ENCODE measurements around the gene PLOD3. TPM values are rescaled to one million over a fixed set of nuclear protein-coding genes. Genes with fewer than 3 reads are reported as not detected.
A peak's percentile ranks its signal among the peaks of the same experiment; 100 is the strongest.

PLOD3 gene
- total and polyA plus RNA-seq, 4 experiments from 2014 or later = 24.6 to 72.4 (median 47.2) TPM

DNA sequence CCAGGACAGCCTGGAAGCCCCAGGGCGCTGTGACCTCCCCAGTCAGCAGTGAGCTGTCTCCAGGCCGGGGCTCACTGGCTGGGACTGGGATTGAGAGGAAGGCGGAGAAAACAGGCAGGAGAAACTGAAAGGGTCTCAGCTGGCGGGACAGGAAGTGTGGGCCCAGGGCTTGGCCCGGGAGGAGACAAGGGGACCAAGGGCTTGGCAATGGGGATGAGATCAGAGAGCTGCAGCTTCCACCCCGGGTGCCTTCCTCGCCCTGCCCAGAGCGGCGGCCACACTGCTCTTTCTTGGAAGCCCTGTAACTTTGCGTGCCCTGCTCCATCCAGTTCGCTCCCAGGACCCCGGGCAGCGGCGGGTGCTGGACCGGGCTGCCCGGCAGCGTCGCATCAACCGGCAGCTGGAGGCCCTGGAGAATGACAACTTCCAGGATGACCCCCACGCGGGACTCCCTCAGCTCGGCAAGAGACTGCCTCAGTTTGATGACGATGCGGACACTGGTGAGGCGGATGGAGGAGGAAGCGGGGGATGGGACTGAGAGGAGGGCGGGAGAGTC is 5.0 kb upstream of the PLOD3 start:
- H3K36me3 ChIP-seq (ENCODE audit: insufficient read depth, low read length) = peaks cover 19% of the 10 kb centered on the region
- Mint-ChIP-seq H3K9me3 (peaks cover 0 to 2% (median 0%) of the 10 kb centered on the region in 8 donors), H3K4me3 (no peak overlapping the region), H3K36me3 (peaks cover 7 to 44% of the 10 kb centered on the region in 2 donors), H3K4me1 (peaks cover 12 to 38% (median 23%) of the 10 kb centered on the region in 4 donors), H3K27ac (peak overlapping the region in 2 of 7 donors; percentile 41 to 55), H3K27me3 (no peaks in the 10 kb centered on the region)
- ChIA-PET CTCF (ENCODE audit: partially characterized antibody) (interaction anchor here (0.9 to 2.3 kb wide), 2 partner anchors 22 to 79 kb away, joined by 3 to 12 read pairs; partner anchors contain the start of gene FIS1), POLR2A (ENCODE audit: partially characterized antibody) (interaction anchor here (1.7 kb wide), 1 partner anchor 22 kb away, joined by 7 read pairs; the partner anchor contains the start of gene FIS1)
- no peaks in the 10 kb centered on the region for H3K9me3 ChIP-seq (ENCODE audit: control insufficient read depth in 1 of 2, low read length in 2 of 2)
- intact Hi-C loops (cut with micrococcal nuclease) = no loop called here
- no peak overlapping the region for H3K4me3 ChIP-seq (ENCODE audit: low read length in 2 of 2)
- H3K4me1 ChIP-seq (ENCODE audit: insufficient read depth, low read length) = peaks cover 22% of the 10 kb centered on the region
- H3K27ac ChIP-seq (ENCODE audit: low read depth, low read length) = no peak overlapping the region
- H3K27me3 ChIP-seq (ENCODE audit: insufficient read depth, low read length) = no peaks in the 10 kb centered on the region
- DNase-seq = no peak

GRCh38 chr7:101220295-101220694 is 2.9 kb upstream of the PLOD3 start:
- no peak for DNase-seq
- Histone ChIP-seq H3K27me3 (ENCODE audit: insufficient read depth, low read length) (no peaks in the 10 kb centered on the region), H3K4me1 (ENCODE audit: insufficient read depth, low read length) (peaks cover 32% of the 10 kb centered on the region), H3K9me3 (ENCODE audit: control insufficient read depth in 1 of 2, low read length in 2 of 2) (no peaks in the 10 kb centered on the region), H3K27ac (ENCODE audit: low read depth, low read length) (no peak overlapping the region), H3K4me3 (ENCODE audit: low read length in 2 of 2) (no peak overlapping the region), H3K36me3 (ENCODE audit: insufficient read depth, low read length) (peaks cover 18% of the 10 kb centered on the region)
- H3K36me3 Mint-ChIP-seq = peaks cover 7 to 42% of the 10 kb centered on the region in 2 donors
- H3K9me3 Mint-ChIP-seq = peaks cover 0 to 2% (median 0%) of the 10 kb centered on the region in 8 donors
- CTCF ChIA-PET (ENCODE audit: partially characterized antibody) = interaction anchor here (0.6 to 5.6 kb wide), 4 partner anchors 24 to 514 kb away, joined by 3 to 105 read pairs (median 7); partner anchors contain the start of genes FIS1 and POP7
- H3K4me3 Mint-ChIP-seq = peak overlapping the region in 3 of 8 donors; percentile 11 to 61 (median 32)
- intact Hi-C loops (cut with micrococcal nuclease) = no loop called here
- H3K27ac Mint-ChIP-seq = peak overlapping the region in 2 of 7 donors; percentile 33 to 47
- peaks cover 18 to 53% (median 34%) of the 10 kb centered on the region in 4 donors for H3K4me1 Mint-ChIP-seq
- no peaks in the 10 kb centered on the region for H3K27me3 Mint-ChIP-seq
- POLR2A ChIA-PET (ENCODE audit: partially characterized antibody) = interaction anchor here (0.8 to 1.3 kb wide), 2 partner anchors 19 to 23 kb away, joined by 3 to 5 read pairs; no protein-coding TSS in a partner anchor

GRCh38 chr7:101218236-101219125 is 1.1 kb upstream of the PLOD3 start:
- Histone ChIP-seq H3K27me3 (ENCODE audit: insufficient read depth, low read length) (no peaks in the 10 kb centered on the region), H3K4me3 (ENCODE audit: low read length in 2 of 2) (peak overlapping the region; percentile 83 to 86), H3K27ac (ENCODE audit: low read depth, low read length) (peak overlapping the region; percentile 64), H3K36me3 (ENCODE audit: insufficient read depth, low read length) (peaks cover 4% of the 10 kb centered on the region), H3K9me3 (ENCODE audit: control insufficient read depth in 1 of 2, low read length in 2 of 2) (no peaks in the 10 kb centered on the region), H3K4me1 (ENCODE audit: insufficient read depth, low read length) (peaks cover 32% of the 10 kb centered on the region)
- POLR2A ChIA-PET (ENCODE audit: partially characterized antibody) = interaction anchor here (0.7 to 4.2 kb wide), 23 partner anchors 8 to 1719 kb away, joined by 3 to 102 read pairs (median 5); partner anchors contain the start of genes FIS1, IFT22, MEPCE and SRRT
- H3K9me3 Mint-ChIP-seq = peaks cover 0 to 2% (median 0%) of the 10 kb centered on the region in 8 donors
- DNase-seq = no peak
- peak overlapping the region; percentile 90 to 98 (median 96) for H3K4me3 Mint-ChIP-seq
- peak overlapping the region; percentile 91 to 97 (median 96) for H3K27ac Mint-ChIP-seq
- CTCF ChIA-PET (ENCODE audit: partially characterized antibody) = interaction anchor here (1.0 to 5.6 kb wide), 13 partner anchors 13 to 329 kb away, joined by 3 to 105 read pairs (median 4); partner anchors contain the start of genes FIS1, MOGAT3 and UFSP1
- intact Hi-C loops (cut with micrococcal nuclease) = loop anchor here (1.0 to 10.0 kb wide), 2 partner anchors 26 to 54 kb away; partner anchors contain the start of gene VGF
- H3K27me3 Mint-ChIP-seq = no peaks in the 10 kb centered on the region
- peaks cover 18 to 57% (median 34%) of the 10 kb centered on the region in 4 donors for H3K4me1 Mint-ChIP-seq
- peaks cover 0 to 30% of the 10 kb centered on the region in 2 donors for H3K36me3 Mint-ChIP-seq

GRCh38 chr7:101216860-101217387 is 457 bp downstream of the PLOD3 start:
- Histone ChIP-seq H3K4me1 (ENCODE audit: insufficient read depth, low read length) (peaks cover 32% of the 10 kb centered on the region), H3K27ac (ENCODE audit: low read depth, low read length) (peak overlapping the region; percentile 64), H3K36me3 (ENCODE audit: insufficient read depth, low read length) (no peaks in the 10 kb centered on the region), H3K27me3 (ENCODE audit: insufficient read depth, low read length) (no peaks in the 10 kb centered on the region), H3K9me3 (ENCODE audit: control insufficient read depth in 1 of 2, low read length in 2 of 2) (no peaks in the 10 kb centered on the region), H3K4me3 (ENCODE audit: low read length in 2 of 2) (peak overlapping the region; percentile 36 to 83)
- no peaks in the 10 kb centered on the region for H3K27me3 Mint-ChIP-seq
- peaks cover 18 to 56% (median 33%) of the 10 kb centered on the region in 4 donors for H3K4me1 Mint-ChIP-seq
- H3K36me3 Mint-ChIP-seq = peaks cover 0 to 21% of the 10 kb centered on the region in 2 donors
- intact Hi-C loops (cut with micrococcal nuclease) = loop anchor here (1.0 to 10.0 kb wide), 3 partner anchors 35 to 66 kb away; partner anchors contain the start of gene VGF
- peak overlapping the region; percentile 90 to 98 (median 96) for H3K4me3 Mint-ChIP-seq
- peak in 2 of 5 donors; percentile 5 to 8 for DNase-seq
- ChIA-PET CTCF (ENCODE audit: partially characterized antibody) (interaction anchor here (0.6 to 5.6 kb wide), 14 partner anchors 8 to 342 kb away, joined by 3 to 105 read pairs (median 4); partner anchors contain the start of genes FIS1, MOGAT3, SRRT and UFSP1), POLR2A (ENCODE audit: partially characterized antibody) (interaction anchor here (0.8 to 4.2 kb wide), 18 partner anchors 10 to 788 kb away, joined by 3 to 102 read pairs (median 6); partner anchors contain the start of genes AP1S1, FIS1, IFT22 and MEPCE)
- H3K9me3 Mint-ChIP-seq = peaks cover 0 to 2% (median 0%) of the 10 kb centered on the region in 8 donors
- H3K27ac Mint-ChIP-seq = peak overlapping the region; percentile 49 to 93 (median 88)

- H3K27ac ChIP-seq (ENCODE audit: low read depth, low read length) = peak overlapping the region; percentile 64
- intact Hi-C loops (cut with micrococcal nuclease) = loop anchor here (10.0 kb wide), 1 partner anchor 51 kb away; the partner anchor contains the start of gene VGF
- no peak for DNase-seq
- Mint-ChIP-seq H3K36me3 (peaks cover 0 to 16% of the 10 kb centered on the region in 2 donors), H3K9me3 (peaks cover 0 to 2% (median 0%) of the 10 kb centered on the region in 8 donors), H3K27me3 (no peaks in the 10 kb centered on the region), H3K4me1 (peaks cover 18 to 49% (median 32%) of the 10 kb centered on the region in 4 donors), H3K27ac (peak overlapping the region; percentile 60 to 92 (median 88)), H3K4me3 (peak overlapping the region; percentile 86 to 97 (median 95))
- peak overlapping the region; percentile 36 to 83 for H3K4me3 ChIP-seq (ENCODE audit: low read length in 2 of 2)
- H3K36me3 ChIP-seq (ENCODE audit: insufficient read depth, low read length) = no peaks in the 10 kb centered on the region
- POLR2A ChIA-PET (ENCODE audit: partially characterized antibody) = interaction anchor here (1.5 to 4.2 kb wide), 7 partner anchors 14 to 342 kb away, joined by 3 to 102 read pairs (median 13); partner anchors contain the start of genes FIS1 and SRRT
- CTCF ChIA-PET (ENCODE audit: partially characterized antibody) = interaction anchor here (1.1 to 5.6 kb wide), 6 partner anchors 24 to 341 kb away, joined by 3 to 105 read pairs (median 14); partner anchors contain the start of genes FIS1 and SRRT
- H3K27me3 ChIP-seq (ENCODE audit: insufficient read depth, low read length) = no peaks in the 10 kb centered on the region
- peaks cover 32% of the 10 kb centered on the region for H3K4me1 ChIP-seq (ENCODE audit: insufficient read depth, low read length)
- H3K9me3 ChIP-seq (ENCODE audit: control insufficient read depth in 1 of 2, low read length in 2 of 2) = no peaks in the 10 kb centered on the region
These were observed 1.2 kb downstream of the PLOD3 start for GRCh38 chr7:101216001-101216859.

GRCh38 chr7:101212014-101212413 is 5.4 kb downstream of the PLOD3 start:
- POLR2A ChIA-PET (ENCODE audit: partially characterized antibody) = no interaction called here
- H3K27me3 Mint-ChIP-seq = no peaks in the 10 kb centered on the region

More at GRCh38 chr7:101212014-101212413, 5.4 kb downstream of the PLOD3 start:
- Mint-ChIP-seq H3K9me3 (no peaks in the 10 kb centered on the region), H3K4me1 (peaks cover 6 to 19% (median 11%) of the 10 kb centered on the region in 4 donors), H3K27ac (peak overlapping the region in 1 of 7 donors; percentile 13), H3K4me3 (no peak overlapping the region), H3K36me3 (peaks cover 13 to 27% of the 10 kb centered on the region in 2 donors)
- Histone ChIP-seq H3K27me3 (ENCODE audit: insufficient read depth, low read length) (no peaks in the 10 kb centered on the region), H3K27ac (ENCODE audit: low read depth, low read length) (no peak overlapping the region), H3K4me3 (ENCODE audit: low read length in 2 of 2) (no peak overlapping the region), H3K9me3 (ENCODE audit: control insufficient read depth in 1 of 2, low read length in 2 of 2) (no peaks in the 10 kb centered on the region), H3K4me1 (ENCODE audit: insufficient read depth, low read length) (peaks cover 10% of the 10 kb centered on the region), H3K36me3 (ENCODE audit: insufficient read depth, low read length) (no peaks in the 10 kb centered on the region)
- CTCF ChIA-PET (ENCODE audit: partially characterized antibody) = no interaction called here
- DNase-seq = no peak
- intact Hi-C loops (cut with micrococcal nuclease) = loop anchor here (10.0 kb wide), 1 partner anchor 47 kb away; the partner anchor contains the start of gene VGF
